Smooth muscle cell of the brain vasculature (primary cell): ENCODE measurements around the gene IFITM5.
"Not testable (repeated sequence)": the region's sequence is repeated elsewhere in the genome, so short reads cannot be mapped to it uniquely, and the experiment has no call there.

Experiments
- DNase-seq: peaks from one replicate; pipeline ENCODE4 v3.0.0-alpha.2; 2012; ENCODE audit warnings: low read depth, low spot score

IFITM5 gene

DNA sequence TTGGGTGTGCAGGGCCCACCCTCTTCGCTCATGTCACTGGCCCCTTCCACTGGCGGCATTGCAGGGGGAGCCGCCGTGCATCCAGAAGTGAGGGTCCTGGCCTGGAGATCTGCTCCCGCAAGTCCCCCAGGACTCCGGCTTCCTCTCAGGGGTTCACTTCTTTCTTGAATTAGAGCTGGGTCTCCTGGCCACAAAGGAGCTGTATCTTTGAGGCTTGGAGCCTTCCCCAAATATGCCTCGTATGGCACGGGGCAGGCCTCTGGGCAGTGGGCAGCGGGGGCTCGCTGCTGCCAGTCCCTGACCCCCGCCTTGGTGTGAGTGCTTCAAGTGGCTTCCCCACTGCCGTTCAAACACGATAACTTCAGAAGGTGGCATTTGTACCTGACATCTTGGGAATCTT lies 28.7 kb upstream of the IFITM5 start:
- no peak for DNase-seq

DNA sequence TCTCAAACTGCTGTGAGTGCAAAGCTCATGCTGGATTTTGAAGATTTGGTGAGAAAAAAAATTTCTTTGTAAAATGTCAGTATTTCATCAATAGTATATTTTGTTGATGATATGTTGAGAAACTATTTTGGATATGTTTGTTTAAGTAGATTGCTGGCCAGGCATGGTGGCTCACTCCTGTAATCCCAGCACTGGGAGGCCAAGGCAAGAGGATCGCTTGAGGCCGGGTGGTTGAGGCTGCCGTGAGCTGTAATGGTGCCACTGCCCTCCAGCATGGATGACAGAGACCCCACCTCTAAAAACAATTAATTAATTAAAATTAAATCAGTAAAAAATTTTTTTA lies 28.2 kb upstream of the IFITM5 start:
- no peak for DNase-seq

DNA sequence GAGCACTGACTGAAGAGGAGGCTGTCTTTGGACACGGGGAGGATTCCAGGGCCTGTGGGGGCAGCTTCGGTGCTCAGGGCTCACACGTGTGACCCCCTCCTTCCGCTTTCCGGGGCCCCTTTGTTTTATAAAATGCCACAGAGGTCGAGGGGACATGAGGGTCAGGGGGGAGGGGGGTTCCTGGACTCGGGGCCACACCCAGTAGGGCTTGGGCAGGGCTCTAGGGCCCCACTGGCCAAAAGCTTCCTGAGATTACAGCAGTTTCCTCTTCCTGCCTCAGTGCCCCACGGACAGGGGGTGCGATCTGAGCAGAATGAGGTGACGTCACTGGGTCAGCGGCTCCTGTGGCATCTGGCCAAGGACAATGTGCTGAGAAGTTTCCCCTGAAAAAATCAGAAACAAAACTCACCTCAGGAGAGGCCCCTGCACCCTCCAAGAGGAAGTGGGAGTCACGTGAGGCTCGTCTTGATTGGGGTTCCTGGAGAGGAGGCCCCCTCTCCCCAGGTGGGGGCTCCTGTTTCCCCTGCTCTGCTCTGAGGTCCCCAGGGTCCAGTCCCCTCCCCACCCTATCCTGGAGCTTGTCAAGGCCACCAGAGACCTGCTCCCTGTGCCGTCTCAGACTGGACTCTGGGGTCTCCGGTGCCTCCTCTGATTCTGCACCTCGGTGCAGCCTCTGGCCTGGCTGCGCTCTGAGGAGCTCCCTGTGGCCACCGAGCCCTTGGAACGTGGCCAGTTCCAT lies 27.7 kb upstream of the IFITM5 start:
- DNase-seq, result peak; percentile 64

DNA sequence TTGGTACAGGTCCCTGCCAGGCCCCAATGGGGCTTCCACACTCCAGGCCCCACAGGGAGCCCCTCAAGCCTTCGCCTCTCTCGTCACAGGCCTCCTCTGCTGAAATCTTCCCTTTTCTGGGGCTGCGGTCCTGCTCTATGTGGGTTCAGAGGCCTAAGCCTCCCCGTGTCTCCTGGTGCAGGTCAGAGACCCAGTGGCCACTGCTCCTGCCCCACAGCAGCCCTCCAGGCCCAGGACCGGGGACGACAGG lies 27.2 kb upstream of the IFITM5 start:
- DNase-seq, result no peak

DNA sequence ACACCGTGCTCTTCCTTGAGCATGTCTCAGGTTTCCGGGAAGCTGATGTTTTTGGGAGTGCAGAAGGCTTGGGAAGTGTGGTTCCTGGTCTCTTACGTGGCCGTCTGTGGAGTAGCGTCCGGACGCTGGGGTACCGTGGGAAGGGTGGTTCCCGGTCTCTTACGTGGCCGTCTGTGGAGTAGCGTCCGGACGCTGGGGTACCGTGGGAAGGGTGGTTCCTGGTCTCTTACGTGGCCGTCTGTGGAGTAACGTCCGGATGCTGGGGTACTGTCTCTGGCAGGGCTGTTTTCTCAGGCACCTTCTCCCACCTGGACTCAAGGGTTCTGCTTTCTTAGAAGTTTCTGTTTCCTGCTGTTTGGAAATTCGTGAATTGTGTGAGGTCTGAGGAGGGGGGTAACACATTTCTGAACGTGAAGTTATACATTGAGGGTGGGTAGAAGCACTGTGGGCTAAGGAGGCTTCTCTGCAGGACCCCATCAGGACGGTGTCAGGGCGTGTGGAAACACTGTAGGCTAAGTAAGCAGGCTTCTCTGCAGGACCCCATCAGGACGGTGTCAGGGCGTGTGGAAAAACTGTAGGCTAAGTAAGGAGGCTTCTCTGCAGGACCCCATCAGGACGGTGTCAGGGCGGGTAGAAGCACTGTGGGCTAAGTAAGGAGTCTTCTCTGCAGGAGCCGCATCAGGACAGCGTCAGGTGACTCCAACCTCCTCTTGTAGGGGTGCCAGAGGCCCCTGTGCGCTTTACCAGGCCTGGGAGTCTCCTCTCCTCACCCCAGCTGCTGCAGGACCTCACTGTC lies 26.7 kb upstream of the IFITM5 start:
- DNase-seq, result no peak

DNA sequence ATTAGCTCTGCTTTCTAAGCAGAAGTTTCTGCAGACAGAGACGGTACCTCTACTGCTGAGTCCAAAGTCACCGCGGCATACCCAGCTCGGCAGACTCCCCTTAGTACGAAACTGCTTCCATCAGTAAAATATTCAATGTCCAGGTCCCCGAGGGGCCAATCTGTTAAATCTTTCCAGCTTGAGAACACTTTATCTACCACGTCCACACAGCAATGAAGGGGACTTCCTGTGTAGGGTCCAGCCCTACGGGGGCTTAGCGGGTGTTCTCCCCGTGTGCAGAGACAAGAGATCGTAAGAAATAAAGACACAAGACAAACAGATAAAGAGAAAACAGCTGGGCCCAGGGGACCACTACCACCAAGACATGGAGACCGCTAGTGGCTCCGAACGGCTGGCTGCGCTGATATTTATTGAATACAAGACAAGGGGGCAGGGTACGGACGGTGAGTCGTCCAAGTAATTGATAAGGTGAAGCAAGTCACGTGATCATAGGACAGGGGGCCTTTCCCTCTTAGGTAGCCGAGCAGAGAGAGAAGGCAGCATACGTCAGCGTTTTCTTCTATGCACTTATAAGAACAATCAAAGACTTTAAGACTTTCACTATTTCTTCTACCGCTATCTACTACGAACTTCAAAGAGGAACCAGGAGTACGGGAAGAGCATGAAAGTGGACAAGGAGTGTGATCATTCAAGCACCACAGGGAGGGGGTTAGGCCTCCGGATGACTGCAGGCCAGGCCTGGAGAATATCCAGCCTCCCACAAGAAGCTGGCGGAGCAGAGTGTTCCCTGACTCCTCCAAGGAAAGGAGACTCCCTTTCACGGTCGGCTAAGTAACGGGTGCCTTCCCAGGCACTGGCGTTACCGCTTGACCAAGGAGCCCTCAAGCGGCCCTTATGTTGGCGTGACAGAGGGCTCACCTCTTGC lies 25.5 kb upstream of the IFITM5 start:
- not testable (repeated sequence) for DNase-seq

DNA sequence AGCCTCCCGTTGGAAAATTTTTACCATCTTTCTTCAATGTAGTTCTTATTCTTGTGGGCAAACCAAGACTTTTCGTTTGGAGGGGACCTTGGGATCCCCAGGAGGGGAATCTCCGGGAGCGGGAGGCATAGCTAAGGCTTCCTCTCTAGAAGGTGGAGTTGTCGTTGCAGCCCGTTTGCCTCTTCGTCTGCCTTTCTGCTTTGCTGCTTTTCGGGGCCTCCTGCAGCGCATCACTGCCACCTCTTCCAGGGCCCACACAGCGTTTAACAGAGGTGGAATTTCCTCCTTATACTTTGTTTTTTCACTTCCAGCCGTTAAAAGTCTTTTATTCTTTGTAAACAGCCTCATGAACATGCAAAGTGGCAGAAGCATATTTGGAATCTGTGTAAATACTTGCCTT lies 24.8 kb upstream of the IFITM5 start:
- no peak for DNase-seq

DNA sequence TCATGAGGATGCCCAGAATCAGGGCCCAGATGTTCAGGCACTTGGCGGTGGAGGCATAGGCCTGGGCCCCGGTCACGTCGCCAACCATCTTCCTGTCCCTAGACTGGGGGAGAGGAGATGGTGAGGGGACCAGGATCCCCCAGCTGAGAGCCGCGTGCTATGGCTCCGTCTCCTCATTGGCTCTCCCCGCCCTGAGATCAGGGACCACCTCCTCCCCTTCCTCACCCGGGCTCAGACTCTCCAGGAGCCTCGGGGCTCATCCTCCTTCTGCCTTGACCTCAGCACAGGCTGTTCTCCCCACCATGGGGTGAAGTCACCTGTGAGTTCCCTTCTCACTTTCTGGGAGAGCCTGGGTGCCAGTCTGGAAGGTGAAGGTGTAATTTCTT lies 20.6 kb upstream of the IFITM5 start:
- not testable (repeated sequence) for DNase-seq

DNA sequence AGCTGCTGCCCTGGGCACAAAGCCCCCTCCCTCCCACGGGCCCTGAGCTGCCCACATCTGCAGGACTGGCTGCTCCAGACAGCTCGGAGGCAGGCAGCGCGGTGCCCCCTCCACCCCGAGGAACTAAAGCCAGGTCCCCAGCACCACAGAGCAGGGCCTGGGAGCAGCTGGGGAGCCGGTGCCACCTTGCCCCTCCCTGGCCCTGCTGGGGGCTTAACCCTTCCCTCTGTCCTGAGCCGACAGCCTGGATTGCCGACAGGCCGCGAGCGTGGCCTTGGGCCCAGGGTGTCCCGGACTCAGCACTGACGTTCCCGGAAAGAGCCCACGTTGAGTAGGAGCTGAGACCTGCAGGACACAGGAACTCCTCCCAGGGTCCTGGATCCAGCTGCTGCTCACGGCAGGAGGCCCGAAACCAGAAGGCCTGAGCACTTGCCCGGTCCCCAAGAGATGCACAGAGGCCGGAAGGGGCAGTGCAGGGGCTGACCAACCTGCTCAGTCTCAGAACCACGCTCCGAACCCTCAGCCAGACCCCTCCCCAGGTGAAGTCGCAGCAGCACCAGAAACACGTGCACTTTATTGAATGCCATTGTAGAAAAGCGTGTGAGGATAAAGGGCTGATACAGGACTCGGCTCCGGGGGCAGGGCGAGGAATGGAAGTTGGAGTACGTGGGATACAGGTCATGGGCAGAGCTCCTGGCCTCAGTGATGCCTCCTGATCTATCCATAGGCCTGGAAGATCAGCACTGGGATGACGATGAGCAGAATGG lies 20.0 kb upstream of the IFITM5 start:
- DNase-seq, result not testable (repeated sequence)

DNA sequence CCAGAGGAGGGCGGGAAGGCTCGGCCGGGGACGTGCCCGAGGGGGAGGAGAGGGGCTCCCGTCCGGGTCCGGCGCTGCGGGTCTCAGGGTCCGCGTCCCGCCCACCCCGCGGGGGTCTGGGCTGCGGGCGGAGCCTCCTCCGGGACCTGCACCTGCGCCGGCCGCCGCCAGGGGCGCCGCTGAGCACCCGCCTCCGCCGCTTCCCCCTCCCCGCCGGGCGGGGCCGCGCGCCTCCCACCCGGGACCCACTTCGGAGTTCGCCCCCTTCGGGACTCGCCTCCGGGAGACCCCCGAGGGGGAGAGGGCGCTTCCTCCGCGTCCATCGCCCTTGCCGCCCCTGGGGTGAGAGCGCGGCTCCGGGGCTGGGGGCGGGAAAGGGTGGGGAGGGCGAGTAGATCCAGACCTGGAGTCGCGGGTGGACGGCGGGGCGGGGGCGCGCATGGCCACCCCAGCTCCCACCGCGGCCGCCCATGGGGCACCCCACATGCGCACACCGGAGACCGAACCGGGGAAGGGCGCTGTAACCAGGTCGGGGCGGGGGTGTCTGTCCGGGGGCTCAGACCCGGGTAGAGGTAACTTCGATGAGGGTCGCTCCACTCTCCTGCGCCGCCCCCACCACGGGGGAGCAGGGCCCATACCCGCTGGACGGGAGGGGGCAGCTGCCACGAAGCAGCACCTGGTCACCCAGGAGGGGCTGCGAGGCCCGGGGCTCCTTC lies 19.2 kb upstream of the IFITM5 start:
- not testable (repeated sequence) for DNase-seq

DNA sequence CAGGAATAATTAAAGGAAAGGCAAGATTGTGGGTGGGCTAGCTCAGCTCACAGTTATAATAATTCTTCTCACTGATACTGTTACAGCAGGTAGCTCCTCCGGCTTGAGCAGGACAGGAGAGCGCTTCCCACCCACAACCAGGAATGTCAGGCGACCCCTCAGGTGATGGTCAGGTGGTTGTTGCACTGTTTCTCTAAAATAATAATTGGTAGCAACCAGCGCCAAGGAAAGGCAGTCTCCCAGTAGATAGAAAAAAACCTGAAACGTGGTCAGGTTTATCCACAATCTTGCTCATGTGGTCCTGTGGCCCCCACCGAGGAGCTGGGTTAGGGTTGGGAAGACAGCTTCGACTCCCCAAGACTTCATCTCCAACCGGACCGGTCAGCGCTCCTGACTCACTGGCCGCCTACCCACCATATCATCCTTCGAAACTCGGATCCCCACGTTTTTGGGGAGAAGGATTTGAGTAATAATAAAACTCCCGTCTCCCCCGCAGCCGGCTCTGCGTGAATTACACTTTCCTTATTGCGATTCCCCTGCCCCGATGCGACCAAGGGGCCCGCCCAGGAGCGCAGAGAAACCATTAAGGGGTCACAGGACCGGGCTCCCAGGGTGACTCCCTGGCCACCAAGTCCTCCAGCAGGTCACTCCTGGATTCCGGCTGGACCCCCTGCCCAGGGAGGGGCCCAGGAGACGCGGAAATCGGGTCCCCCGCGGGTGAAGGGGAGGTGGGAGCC lies 18.5 kb upstream of the IFITM5 start:
- DNase-seq, result not testable (repeated sequence)

DNA sequence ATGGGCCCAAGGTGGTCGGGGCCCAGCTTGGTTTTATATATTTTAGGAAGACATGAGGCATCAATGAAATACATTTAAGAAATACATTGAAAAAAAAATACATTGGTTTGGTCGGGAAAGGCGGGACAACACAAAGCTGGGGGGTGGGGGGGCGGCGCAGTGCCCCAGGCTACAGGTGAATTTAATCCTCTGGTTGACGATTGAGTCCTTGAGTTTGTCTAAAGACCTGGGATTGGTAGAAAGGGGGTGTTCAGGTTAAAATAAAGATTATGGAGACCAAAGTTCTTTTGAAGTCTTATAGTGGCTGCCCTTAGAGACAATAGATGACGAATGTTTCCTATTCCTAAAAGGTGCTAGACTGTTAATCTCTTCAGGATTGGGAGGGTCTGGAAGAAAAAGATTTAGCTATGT lies 17.6 kb upstream of the IFITM5 start:
- no peak for DNase-seq

DNA sequence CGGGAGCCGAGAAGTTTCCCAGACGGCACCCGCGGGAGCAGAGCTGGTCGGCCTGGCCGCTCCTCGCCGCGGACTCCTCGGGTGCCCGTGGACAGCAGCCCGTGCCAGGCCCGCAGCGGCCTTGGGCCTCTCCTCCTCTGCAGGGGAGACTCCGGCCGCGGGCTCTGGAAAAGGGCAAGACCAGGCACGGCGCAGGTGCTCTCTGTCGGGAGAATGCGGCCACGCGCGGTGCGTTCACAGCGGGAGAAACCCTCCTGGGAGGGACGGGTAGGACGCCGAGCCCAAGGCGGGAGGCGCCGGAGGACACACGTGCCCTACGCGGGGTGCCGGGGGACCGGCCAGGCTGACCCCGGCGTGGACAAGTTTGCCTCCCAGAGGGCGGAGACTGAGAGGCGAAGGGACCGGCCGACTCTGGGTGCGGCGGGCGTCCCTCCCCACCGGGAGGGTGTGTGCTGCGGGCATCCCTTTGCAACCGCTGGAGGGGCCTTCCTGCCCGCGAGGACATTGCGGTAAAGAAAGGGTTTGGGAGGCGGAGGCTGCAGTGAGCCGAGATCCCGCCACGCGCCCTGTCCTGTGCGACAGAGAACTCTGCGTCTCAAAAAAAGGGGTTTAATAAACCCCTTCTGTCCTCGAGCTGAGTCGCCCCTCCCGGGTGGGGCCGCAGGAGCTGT lies 16.8 kb upstream of the IFITM5 start:
- no peak for DNase-seq

DNA sequence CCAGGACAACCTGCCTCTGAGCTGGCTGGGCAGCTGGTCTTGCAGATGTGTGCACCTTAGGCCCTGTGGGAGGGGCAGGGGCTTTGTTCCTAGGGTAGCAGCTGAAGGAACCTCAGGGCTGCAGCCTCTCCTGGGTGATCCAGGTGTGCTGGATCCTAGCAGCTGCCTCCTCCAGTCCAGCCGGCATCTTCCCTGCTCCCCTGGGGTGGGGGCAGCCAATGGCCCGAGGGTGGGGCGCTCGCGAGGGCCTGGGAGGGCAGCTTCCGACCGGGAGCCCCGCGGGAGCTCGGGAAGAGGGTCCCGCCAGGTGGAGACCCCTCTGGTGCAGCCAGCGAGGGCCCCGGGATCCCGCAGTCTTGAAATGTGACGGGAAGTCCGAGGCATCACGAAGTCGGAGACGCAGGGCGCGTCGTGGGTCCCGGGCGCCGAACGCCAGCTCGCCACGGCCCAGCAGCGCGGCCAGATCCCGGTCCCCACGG lies 16.2 kb upstream of the IFITM5 start:
- no peak for DNase-seq

DNA sequence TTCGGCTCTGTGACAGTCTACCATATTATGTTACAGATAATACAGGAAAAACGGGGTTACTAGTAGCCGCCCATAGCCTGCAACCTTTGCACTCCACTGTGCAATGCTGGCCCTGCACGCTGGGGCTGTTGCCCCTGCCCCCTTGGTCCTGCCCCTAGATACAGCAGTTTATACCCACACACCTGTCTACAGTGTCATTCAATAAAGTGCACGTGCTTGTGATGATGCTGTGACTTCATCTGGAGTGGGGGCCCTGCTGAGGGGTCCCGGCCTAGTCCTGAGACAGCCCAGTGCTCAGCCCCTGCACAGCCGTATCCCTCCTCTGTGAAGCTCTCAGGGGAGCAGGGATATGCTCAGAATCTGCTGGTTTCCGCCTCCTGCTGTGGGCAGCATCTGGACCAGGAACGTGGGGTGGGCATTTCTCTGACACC lies 15.7 kb upstream of the IFITM5 start:
- no peak for DNase-seq

DNA sequence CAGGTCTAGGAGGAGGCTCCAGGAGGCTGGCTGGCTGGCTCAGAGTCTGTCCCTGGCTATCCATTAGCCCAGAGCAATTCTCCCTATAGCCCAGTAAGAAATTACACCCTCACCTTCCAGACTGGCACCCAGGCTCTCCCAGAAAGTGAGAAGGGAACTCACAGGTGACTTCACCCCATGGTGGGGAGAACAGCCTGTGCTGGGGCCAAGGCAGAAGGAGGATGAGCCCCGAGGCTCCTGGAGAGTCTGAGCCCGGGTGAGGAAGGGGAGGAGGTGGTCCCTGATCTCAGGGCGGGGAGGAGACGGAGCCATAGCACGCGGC lies 15.2 kb upstream of the IFITM5 start:
- DNase-seq, result not testable (repeated sequence)

DNA sequence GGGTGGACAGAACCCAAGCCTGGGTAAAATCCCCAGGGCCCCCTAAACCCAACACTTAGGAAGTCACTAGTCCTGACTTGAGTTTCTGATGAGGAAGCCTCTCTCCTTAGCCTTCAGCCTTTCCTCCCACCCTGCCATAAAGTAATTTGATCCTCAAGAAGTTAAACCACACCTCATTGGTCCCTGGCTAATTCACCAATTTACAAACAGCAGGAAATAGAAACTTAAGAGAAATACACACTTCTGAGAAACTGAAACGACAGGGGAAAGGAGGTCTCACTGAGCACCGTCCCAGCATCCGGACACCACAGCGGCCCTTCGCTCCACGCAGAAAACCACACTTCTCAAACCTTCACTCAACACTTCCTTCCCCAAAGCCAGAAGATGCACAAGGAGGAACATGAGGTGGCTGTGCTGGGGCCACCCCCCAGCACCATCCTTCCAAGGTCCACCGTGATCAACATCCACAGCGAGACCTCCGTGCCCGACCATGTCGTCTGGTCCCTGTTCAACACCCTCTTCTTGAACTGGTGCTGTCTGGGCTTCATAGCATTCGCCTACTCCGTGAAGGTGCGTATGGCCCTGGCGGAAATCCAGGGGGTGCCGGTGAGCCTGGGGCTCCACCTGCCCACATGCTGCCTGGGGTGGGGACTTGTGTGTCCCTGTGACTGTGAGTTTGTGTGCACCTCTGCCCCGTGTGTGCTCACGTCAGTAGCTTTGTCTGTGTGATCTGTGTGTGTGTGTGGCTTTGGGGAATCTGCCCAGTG lies 14.6 kb upstream of the IFITM5 start, which contains the start of gene IFITM1:
Gene IFITM1, plus strand, starts transcription at position 254 of the 767 bp plus-strand sequence. Its CDS starts 131 bp downstream, at position 385.
- peak; percentile 65 for DNase-seq

DNA sequence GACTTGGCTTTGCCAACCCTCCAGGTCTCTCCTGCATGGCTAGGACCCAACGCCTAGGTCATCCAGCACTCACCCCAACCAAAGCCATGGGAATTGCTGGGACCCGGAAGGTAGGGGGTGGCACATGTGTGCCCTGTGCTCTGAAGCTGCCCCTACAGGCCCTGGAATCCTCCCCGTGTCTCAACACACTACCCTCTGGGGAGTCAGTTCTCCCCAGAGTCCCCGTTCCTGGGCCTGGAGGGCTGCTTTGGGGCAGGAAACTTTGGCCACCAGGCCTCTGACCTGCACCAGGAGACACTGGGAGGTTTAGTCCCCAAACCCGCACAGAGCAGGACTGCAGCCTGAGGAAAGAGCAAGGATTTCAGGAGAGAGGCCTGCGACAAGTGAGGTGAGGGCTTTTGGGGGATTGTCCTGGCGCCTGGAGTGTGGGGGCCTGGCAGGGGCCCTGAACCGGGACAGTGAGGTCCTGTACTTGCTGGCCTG lies 14.0 kb upstream of the IFITM5 start:
- DNase-seq, result no peak
